Muscle layer of colon (tissue), 2 donors: ENCODE measurements around the gene SLC50A1.

Source experiments
- H3K27ac ChIP-seq: one replicate; pipeline ENCODE4 v1.7.0; 2013; ENCODE audit warnings: low read depth, mild to moderate bottlenecking, low read length, moderate library complexity
- H3K27me3 ChIP-seq, 2 donors: one replicate each; pipeline ENCODE4 v1.7.0; 2013; ENCODE audit warnings: low read length in 2 of 2, mild to moderate bottlenecking in 2 of 2; ENCODE audit not compliant: insufficient read depth in 2 of 2, control insufficient read depth in 1 of 2
- H3K36me3 ChIP-seq: one replicate; pipeline ENCODE4 v1.7.0; 2013; ENCODE audit warnings: mild to moderate bottlenecking, low read length; ENCODE audit not compliant: insufficient read depth
- H3K4me1 ChIP-seq: one replicate; pipeline ENCODE4 v1.7.0; 2013; ENCODE audit warnings: mild to moderate bottlenecking, low read length; ENCODE audit not compliant: insufficient read depth
- H3K4me3 ChIP-seq, 2 donors: one replicate each; pipeline ENCODE4 v1.7.0; 2013; ENCODE audit warnings: low read length in 2 of 2, low read depth in 1 of 2, mild to moderate bottlenecking in 1 of 2, moderate library complexity in 1 of 2
- H3K9ac ChIP-seq: one replicate; pipeline ENCODE4 v1.7.0; 2013; ENCODE audit warnings: low read length
- H3K9me3 ChIP-seq: one replicate; pipeline ENCODE4 v1.7.0; 2013; ENCODE audit warnings: mild to moderate bottlenecking, low read length
- donor health status: abdominal sarcoma.
- donor health status: Adenocarcinoma of cecum.

Gene SLC50A1

DNA sequence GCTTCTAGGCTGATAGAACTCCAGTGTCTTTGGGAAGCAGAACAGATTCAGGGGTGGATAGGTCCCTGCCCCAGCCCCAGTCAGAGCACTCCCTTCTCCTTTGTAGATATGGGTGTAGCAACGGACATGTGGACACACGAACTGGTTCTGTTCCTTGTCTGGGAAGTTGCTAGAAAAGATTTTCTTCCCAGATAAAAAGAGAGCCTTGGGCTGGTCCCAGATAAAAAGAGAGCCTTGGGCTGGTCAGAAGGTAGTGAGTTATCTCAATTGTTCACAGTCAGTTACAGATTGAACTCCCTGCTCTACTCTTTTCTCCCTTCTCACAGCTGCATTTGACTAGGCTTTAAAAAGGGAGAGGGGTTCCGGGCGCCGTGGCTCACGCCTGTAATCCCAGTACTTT is 15.4 kb upstream of the SLC50A1 start:
- Histone ChIP-seq H3K27ac (no peak overlapping the region), H3K36me3 (no peaks in the 10 kb centered on the region), H3K27me3 (no peaks in the 10 kb centered on the region), H3K9ac (no peak overlapping the region), H3K9me3 (no peaks in the 10 kb centered on the region), H3K4me1 (no peaks in the 10 kb centered on the region), H3K4me3 (no peak overlapping the region)

DNA sequence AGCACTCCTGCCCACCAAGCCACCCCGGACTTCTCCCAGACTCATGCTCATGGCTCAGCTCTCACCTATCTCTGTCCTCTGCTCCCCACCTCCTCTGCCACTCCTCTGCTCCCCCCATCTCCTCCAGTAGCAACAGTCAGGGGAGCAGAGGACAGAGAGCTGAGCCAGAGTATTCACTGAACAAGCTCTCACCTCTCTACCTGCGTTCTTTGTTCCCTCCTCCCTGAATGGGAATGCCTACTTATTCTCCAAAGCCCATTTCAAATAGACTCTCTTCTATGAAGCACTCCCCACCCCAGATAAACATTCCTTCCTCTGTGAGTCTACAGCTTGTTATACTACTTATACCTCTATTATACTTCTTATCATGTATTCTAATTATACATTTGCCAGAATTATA is 14.4 kb upstream of the SLC50A1 start:
- Histone ChIP-seq H3K36me3 (no peaks in the 10 kb centered on the region), H3K9ac (no peak overlapping the region), H3K27me3 (no peaks in the 10 kb centered on the region), H3K4me1 (no peaks in the 10 kb centered on the region), H3K4me3 (no peak overlapping the region), H3K9me3 (no peaks in the 10 kb centered on the region), H3K27ac (no peak overlapping the region)

DNA sequence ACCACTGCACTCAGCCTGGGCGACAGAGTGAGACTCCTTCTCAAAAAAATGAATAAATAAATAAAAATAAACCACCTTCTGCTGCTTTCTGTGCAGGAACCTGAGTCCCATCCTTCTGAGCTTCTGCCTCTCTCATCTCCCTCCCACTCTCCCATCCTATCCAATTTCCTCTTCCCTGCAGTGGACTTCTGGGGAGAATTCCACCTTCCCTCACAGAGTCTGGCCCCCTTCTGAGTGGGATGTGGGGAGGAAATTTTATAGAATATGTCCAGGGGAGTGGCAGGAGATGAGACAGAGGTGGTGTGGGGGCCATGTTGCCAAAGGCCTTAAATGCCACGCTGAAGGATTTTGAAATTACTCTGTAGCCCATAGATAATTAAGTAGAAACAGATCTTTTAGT is 13.3 kb upstream of the SLC50A1 start:
- no peak overlapping the region for H3K9ac ChIP-seq
- H3K9me3 ChIP-seq: no peaks in the 10 kb centered on the region
- H3K4me3 ChIP-seq: no peak overlapping the region
- peaks cover 8% of the 10 kb centered on the region for H3K4me1 ChIP-seq
- no peaks in the 10 kb centered on the region for H3K27me3 ChIP-seq
- H3K36me3 ChIP-seq: no peaks in the 10 kb centered on the region
- no peak overlapping the region for H3K27ac ChIP-seq

DNA sequence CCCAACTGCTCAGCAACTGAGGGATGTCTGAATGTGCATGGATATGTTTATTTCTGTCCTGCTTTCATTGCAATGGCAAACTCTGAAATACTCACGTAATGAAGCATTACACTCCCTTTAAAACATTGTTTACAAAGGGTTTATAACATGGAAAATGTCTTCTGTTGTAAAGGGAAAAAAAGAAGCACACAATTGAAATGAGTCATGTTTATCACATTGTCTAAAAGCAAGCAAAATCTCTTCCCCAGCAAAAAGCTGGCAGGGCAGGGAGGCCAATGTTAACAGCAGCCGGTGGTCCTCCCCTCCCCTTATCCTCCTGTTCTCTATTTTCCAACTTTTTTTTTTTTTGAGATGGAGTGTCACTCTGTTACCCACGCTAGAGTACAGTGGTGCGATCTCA is 11.9 kb upstream of the SLC50A1 start:
- Histone ChIP-seq H3K4me3 (no peak overlapping the region), H3K36me3 (no peaks in the 10 kb centered on the region), H3K9me3 (no peaks in the 10 kb centered on the region), H3K27ac (no peak overlapping the region), H3K27me3 (peaks cover 0 to 3% of the 10 kb centered on the region in 2 donors), H3K4me1 (peaks cover 16% of the 10 kb centered on the region), H3K9ac (no peak overlapping the region)

DNA sequence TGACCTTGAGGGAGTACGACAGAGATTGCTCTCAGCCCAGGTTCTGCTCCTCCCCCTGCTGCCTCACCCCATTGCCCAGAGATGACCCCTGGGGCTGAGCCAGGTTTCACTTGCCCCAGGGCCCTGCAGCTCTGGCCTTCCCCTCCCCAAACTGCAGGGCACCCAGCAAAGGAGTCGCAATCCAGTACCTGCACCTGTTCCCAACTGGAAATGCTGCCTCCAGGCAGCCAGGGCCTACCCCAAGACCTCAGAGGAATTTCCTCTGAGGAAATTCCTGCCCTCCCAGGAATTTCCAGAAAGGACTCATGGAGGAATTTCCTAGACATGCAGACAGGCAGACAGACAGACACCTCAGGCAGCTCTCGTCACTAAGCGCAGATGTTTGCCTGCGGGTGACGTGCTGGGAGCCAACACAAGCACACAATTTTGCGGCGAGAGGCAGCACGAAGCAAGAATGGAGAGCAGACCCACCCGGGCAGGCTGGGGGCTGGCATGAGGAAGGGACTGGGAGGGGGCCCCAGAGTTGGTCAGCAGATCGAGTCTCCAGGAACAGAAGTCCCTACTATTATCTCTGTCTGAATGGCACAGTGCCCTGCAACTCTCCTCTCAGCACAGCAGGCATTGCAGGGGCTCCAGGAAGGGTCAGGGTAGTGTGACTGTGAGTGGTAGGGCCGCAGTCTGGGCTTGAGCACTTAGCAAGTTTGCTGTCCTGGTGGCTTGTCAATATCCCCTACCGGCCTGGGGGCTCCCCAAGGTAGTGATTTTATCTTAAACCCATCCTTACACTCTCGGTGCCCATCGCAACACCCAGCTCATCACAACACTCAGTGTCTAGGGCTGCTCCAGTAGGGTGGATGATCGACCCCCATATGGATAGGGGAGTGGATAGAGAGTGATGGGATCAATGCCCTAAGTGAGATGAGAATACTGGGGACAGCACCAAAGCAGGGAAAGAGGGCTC is 10.9 kb upstream of the SLC50A1 start:
- peaks cover 24% of the 10 kb centered on the region for H3K4me1 ChIP-seq
- H3K27ac ChIP-seq: no peak overlapping the region
- H3K9ac ChIP-seq: no peak overlapping the region

DNA sequence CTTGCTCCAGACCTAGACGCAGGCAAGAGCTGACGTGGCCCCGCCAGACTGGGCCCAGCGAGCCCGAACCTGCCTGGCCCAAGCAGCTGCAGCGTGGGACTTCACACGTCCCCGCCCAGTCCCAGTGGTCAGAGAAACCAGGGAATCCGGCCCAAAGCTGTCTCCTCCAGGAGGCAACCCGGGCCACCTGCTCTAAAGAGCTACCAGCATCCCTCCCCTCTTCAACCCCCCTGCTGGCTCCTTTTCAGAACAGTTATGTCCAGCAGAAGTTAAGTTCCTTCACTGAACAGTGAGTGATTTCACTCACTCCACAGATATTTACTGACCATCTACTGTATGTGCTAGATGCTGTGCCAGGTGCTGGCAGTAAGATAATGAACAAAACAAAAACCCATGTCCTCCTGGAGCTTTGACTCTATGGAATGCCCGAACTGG is 10.1 kb upstream of the SLC50A1 start:
- Histone ChIP-seq H3K4me3 (no peak overlapping the region), H3K9ac (no peak overlapping the region), H3K4me1 (peaks cover 32% of the 10 kb centered on the region), H3K9me3 (no peaks in the 10 kb centered on the region), H3K27me3 (peaks cover 0 to 3% of the 10 kb centered on the region in 2 donors), H3K27ac (peak overlapping the region; percentile 78), H3K36me3 (no peaks in the 10 kb centered on the region)

More for the DNA sequence above, 10.9 kb upstream of the SLC50A1 start:
- Histone ChIP-seq H3K27me3 (peaks cover 0 to 3% of the 10 kb centered on the region in 2 donors), H3K9me3 (no peaks in the 10 kb centered on the region), H3K36me3 (no peaks in the 10 kb centered on the region), H3K4me3 (no peak overlapping the region)

DNA sequence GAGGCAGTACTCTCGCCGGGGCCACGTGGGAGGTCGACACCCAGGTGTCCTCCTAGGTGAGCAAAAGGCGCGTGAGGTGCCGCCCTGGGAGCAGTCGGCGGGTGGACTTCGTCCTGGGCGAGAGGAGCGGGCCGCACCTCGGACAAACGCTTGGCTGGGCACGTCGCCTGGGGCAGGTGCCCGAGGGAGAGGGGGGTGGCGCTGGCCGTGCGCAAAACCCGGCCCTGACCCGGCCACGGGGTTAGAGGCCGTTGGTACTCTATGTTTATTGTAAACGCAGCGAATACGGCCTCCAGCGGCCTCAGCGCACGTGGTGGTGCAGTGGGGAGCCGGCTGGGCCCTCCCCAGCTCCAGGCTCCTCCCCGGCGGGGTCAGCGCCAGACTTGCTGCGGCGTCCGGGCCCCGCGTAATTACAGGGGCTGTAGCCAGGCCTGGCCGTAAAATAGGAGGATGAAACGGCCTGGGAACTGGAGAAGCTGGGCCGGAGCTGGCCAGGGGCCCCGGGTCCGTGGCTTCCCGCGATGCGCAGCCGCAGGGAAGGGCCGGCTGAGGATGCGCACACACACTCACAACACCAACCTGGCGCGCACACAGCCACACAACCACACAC is 9.6 kb upstream of the SLC50A1 start:
- H3K9ac ChIP-seq: no peak overlapping the region
- peaks cover 0 to 3% of the 10 kb centered on the region in 2 donors for H3K27me3 ChIP-seq
- H3K36me3 ChIP-seq: no peaks in the 10 kb centered on the region
- no peaks in the 10 kb centered on the region for H3K9me3 ChIP-seq
- H3K4me3 ChIP-seq: peak overlapping the region; percentile 64 to 87
- peaks cover 37% of the 10 kb centered on the region for H3K4me1 ChIP-seq
- H3K27ac ChIP-seq: peak overlapping the region; percentile 78

DNA sequence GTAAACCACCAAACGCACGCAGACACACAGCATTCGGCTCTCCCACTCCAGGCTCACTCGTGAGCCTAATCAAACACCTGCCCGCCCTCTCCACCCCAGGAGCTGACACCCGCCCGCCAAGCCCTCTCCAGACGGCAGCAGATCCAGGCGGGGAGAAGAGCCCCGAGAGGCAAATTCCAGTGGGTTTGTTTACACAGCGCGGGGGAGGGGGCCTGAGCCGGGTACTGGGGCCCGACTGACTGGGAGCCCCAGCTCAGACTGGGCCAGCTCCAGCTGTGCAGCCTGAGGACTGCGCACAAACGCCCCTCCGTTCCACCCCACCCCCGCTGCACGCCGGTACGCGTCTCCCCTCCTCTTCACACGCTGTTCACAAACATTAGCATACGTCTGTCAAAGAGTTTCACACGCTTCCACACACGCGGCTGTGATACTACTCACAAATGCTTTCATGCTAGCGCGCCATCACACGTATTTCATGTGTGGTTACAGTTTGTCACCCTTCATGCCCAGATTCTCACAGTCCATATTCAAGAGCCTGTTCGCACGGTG is 9.0 kb upstream of the SLC50A1 start:
- Histone ChIP-seq H3K9ac (no peak overlapping the region), H3K27ac (peak overlapping the region; percentile 78), H3K4me1 (peaks cover 38% of the 10 kb centered on the region), H3K27me3 (peaks cover 0 to 3% of the 10 kb centered on the region in 2 donors), H3K4me3 (peak overlapping the region; percentile 64 to 87), H3K9me3 (no peaks in the 10 kb centered on the region), H3K36me3 (peaks cover 4% of the 10 kb centered on the region)

DNA sequence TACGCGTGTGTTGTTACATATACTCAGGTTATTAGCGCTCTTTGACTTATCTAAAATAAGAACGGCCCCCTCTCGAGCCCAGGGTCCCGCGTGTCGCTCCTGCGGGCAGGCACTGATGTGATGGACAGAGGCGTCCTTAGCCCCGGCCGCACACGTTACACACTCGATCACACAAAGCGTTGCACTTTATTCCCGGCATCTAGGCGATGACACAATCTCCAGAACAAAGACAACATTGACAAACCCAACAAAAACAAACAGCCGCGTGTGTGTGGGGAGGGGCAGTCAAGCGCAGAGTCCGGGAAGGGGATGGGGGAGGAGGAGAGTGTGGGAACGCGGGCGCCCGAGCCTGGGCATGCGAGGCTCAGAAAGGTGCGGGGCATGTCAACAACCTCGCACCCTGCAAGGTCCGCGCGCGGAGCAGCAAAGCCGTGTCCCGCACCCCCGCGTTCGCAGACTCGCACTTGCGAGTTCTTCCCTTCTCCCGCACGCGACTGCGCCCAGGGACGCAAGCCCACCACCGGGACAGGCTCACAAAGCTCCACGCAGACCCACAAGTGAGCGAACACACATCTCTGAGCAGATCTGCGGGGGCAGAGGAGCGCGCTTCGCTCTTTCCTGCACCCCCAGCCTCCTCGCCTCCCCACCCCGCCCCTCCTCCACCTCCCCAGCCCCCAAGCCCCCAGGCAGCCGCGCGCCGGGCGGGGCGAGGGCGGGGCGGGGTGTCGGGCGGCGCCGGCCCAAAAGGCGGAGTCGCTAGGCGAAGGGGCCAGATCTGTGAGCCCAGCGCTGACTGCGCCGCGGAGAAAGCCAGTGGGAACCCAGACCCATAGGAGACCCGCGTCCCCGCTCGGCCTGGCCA is 8.3 kb upstream of the SLC50A1 start, which contains the start of gene EFNA1:
Gene EFNA1, plus strand, starts transcription at position 772 of the 862 bp plus-strand sequence. CDS start 102 bp downstream, outside the sequence.
- Histone ChIP-seq H3K27me3 (peaks cover 0 to 3% of the 10 kb centered on the region in 2 donors), H3K4me1 (peaks cover 38% of the 10 kb centered on the region), H3K9me3 (no peaks in the 10 kb centered on the region), H3K4me3 (peak within 1 kb of the TSS; percentile 64 to 87), H3K27ac (peak within 1 kb of the TSS; percentile 82), H3K9ac (peak within 1 kb of the TSS; percentile 67), H3K36me3 (peaks cover 7% of the 10 kb centered on the region)

DNA sequence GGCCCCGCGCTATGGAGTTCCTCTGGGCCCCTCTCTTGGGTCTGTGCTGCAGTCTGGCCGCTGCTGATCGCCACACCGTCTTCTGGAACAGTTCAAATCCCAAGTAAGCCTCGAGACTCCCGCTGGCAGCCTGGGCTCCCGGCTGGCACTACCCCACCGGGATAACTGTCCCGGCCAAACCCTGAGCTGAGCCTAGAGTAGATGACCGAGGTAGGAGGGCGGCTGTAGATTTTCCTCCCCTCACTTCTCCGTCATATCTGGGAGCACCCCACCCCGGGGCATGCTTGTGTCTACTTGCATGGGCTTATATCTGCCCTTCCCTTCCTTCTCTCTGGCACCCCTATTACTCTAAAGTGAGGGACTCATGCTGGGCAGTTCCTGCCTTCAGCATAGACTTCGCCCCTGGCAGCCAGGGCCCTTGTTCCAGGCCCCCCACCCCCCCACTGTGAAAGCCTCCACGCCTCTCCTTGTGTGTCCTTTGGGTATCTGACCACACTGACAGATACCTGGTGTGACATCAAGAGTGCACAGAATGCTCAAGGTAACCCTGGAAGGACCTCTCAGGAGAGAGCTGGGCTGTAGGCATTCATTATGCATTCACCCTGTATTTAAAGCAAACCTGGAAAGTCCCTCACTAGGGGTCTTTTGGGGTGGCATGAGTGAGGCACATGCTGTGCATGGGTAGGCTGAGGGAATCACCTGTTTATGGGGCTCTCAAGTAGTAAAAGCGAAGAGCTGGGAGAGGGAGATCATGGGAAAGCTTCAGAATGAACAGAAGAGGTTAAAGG is 7.5 kb upstream of the SLC50A1 start:
- peaks cover 38% of the 10 kb centered on the region for H3K4me1 ChIP-seq
- peak overlapping the region; percentile 67 for H3K9ac ChIP-seq
- peaks cover 11% of the 10 kb centered on the region for H3K36me3 ChIP-seq
- H3K9me3 ChIP-seq: no peaks in the 10 kb centered on the region
- H3K27me3 ChIP-seq: peaks cover 0 to 3% of the 10 kb centered on the region in 2 donors
- H3K4me3 ChIP-seq: peak overlapping the region; percentile 64 to 87
- H3K27ac ChIP-seq: peak overlapping the region; percentile 82
